Measurements from ENCODE around the gene PPP1R3E.
A peak's percentile ranks its signal among the peaks of the same experiment; 100 is the strongest.

Gene PPP1R3E

GRCh38 chr14:23324993-23325392 is 22.3 kb upstream of the PPP1R3E start:
- H3K79me2 ChIP-seq (ENCODE audit: insufficient read depth, low read length), result peaks cover 36% of the 10 kb centered on the region
- H3K27me3 ChIP-seq (ENCODE audit: insufficient read depth, low read length, poor library complexity, severe bottlenecking), result no peaks in the 10 kb centered on the region
- H3K4me2 ChIP-seq (ENCODE audit: low read depth, low read length, poor library complexity, severe bottlenecking), result peak overlapping the region; percentile 99
- H3K9me2 ChIP-seq (replicated peaks; ENCODE audit: low read depth, low read length), result no peaks in the 10 kb centered on the region
- peaks cover 11% of the 10 kb centered on the region; the same call in 1 of the 2 replicates for H3F3A ChIP-seq (ENCODE audit: low read depth)
- H3K9me3 ChIP-seq (ENCODE audit: insufficient read depth, low read depth, low read length), result no peaks in the 10 kb centered on the region
- no peak overlapping the region for H3K9ac ChIP-seq (ENCODE audit: low read depth, low read length, poor library complexity, severe bottlenecking)
- TF ChIP-seq, protein P1, sequence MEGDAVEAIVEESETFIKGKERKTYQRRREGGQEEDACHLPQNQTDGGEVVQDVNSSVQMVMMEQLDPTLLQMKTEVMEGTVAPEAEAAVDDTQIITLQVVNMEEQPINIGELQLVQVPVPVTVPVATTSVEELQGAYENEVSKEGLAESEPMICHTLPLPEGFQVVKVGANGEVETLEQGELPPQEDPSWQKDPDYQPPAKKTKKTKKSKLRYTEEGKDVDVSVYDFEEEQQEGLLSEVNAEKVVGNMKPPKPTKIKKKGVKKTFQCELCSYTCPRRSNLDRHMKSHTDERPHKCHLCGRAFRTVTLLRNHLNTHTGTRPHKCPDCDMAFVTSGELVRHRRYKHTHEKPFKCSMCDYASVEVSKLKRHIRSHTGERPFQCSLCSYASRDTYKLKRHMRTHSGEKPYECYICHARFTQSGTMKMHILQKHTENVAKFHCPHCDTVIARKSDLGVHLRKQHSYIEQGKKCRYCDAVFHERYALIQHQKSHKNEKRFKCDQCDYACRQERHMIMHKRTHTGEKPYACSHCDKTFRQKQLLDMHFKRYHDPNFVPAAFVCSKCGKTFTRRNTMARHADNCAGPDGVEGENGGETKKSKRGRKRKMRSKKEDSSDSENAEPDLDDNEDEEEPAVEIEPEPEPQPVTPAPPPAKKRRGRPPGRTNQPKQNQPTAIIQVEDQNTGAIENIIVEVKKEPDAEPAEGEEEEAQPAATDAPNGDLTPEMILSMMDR (conservative IDR thresholded peaks at IDR 0.05; ENCODE audit: low read length), result no peak
- TF ChIP-seq EZH2phosphoT487 (IDR thresholded peaks at IDR 0.05; ENCODE audit: borderline replicate concordance), result no peak
- peaks cover 25% of the 10 kb centered on the region; the same call in 1 of the 2 replicates for H3K36me3 ChIP-seq (ENCODE audit: insufficient read depth, low read length)
- H4K20me1 ChIP-seq (ENCODE audit: insufficient read depth, low read length, poor library complexity, severe bottlenecking), result peaks cover 34% of the 10 kb centered on the region
- H3K4me3 ChIP-seq (ENCODE audit: low read length, poor library complexity, severe bottlenecking), result no peak overlapping the region
- H2AFZ ChIP-seq (ENCODE audit: low read length), result no peak overlapping the region
- peaks cover 24% of the 10 kb centered on the region for H3K4me1 ChIP-seq (ENCODE audit: insufficient read depth, low read length, poor library complexity, severe bottlenecking)

GRCh38 chr14:23324455-23324846 is 21.8 kb upstream of the PPP1R3E start:
- H3K36me3 ChIP-seq (ENCODE audit: insufficient read depth, low read length), result peaks cover 25% of the 10 kb centered on the region; the same call in 1 of the 2 replicates
- H3K9me3 ChIP-seq (ENCODE audit: insufficient read depth, low read depth, low read length), result no peaks in the 10 kb centered on the region
- no peak overlapping the region for H2AFZ ChIP-seq (ENCODE audit: low read length)
- no peak for TF ChIP-seq EZH2phosphoT487 (IDR thresholded peaks at IDR 0.05; ENCODE audit: borderline replicate concordance)
- peaks cover 34% of the 10 kb centered on the region for H4K20me1 ChIP-seq (ENCODE audit: insufficient read depth, low read length, poor library complexity, severe bottlenecking)
- H3F3A ChIP-seq (ENCODE audit: low read depth), result peaks cover 11% of the 10 kb centered on the region; the same call in 1 of the 2 replicates
- no peaks in the 10 kb centered on the region for H3K9me2 ChIP-seq (replicated peaks; ENCODE audit: low read depth, low read length)
- H3K4me3 ChIP-seq (ENCODE audit: low read length, poor library complexity, severe bottlenecking), result peak overlapping the region; percentile 94
- no peaks in the 10 kb centered on the region for H3K27me3 ChIP-seq (ENCODE audit: insufficient read depth, low read length, poor library complexity, severe bottlenecking)
- H3K4me2 ChIP-seq (ENCODE audit: low read depth, low read length, poor library complexity, severe bottlenecking), result peak overlapping the region; percentile 99
- H3K4me1 ChIP-seq (ENCODE audit: insufficient read depth, low read length, poor library complexity, severe bottlenecking), result peaks cover 27% of the 10 kb centered on the region
- peak overlapping the region; percentile 92 for H3K9ac ChIP-seq (ENCODE audit: low read depth, low read length, poor library complexity, severe bottlenecking)
- peaks cover 36% of the 10 kb centered on the region for H3K79me2 ChIP-seq (ENCODE audit: insufficient read depth, low read length)

- Histone ChIP-seq H3K9me3 (ENCODE audit: insufficient read depth, low read depth, low read length) (no peaks in the 10 kb centered on the region), H3K79me2 (ENCODE audit: insufficient read depth, low read length) (peaks cover 36% of the 10 kb centered on the region), H3F3A (ENCODE audit: low read depth) (peaks cover 11% of the 10 kb centered on the region; the same call in 1 of the 2 replicates), H3K4me1 (ENCODE audit: insufficient read depth, low read length, poor library complexity, severe bottlenecking) (peaks cover 27% of the 10 kb centered on the region), H3K9me2 (replicated peaks; ENCODE audit: low read depth, low read length) (no peaks in the 10 kb centered on the region), H4K20me1 (ENCODE audit: insufficient read depth, low read length, poor library complexity, severe bottlenecking) (peaks cover 34% of the 10 kb centered on the region), H3K4me2 (ENCODE audit: low read depth, low read length, poor library complexity, severe bottlenecking) (peak overlapping the region; percentile 99), H3K36me3 (ENCODE audit: insufficient read depth, low read length) (peaks cover 25% of the 10 kb centered on the region; the same call in 1 of the 2 replicates), H3K9ac (ENCODE audit: low read depth, low read length, poor library complexity, severe bottlenecking) (peak overlapping the region; percentile 92), H3K4me3 (ENCODE audit: low read length, poor library complexity, severe bottlenecking) (peak overlapping the region; percentile 94), H2AFZ (ENCODE audit: low read length) (no peak overlapping the region), H3K27me3 (ENCODE audit: insufficient read depth, low read length, poor library complexity, severe bottlenecking) (no peaks in the 10 kb centered on the region)
- no peak for TF ChIP-seq EZH2phosphoT487 (IDR thresholded peaks at IDR 0.05; ENCODE audit: borderline replicate concordance)
- TF ChIP-seq, protein P1 (conservative IDR thresholded peaks at IDR 0.05; ENCODE audit: low read length), result no peak
Observed at GRCh38 chr14:23323838-23324454, 21.3 kb upstream of the PPP1R3E start.

All from Loucy (cell line).